AG09319 (cell line): ENCODE data around the gene AZIN2.

Experiments used
- DNase-seq: peaks from one replicate; pipeline ENCODE4 v3.0.0-alpha.2; 2010; ENCODE audit warnings: low read depth; ENCODE audit errors: extremely low read depth
- CTCF ChIP-seq: IDR thresholded peaks from 2 replicates; pipeline ENCODE4 v1.5.1; 2011; ENCODE audit warnings: low read depth, mild to moderate bottlenecking, inconsistent platforms, low read length, moderate library complexity

AZIN2 gene

GRCh38 chr1:33142483-33143064 lies 61.6 kb downstream of the AZIN2 start:
- no peak for DNase-seq
- no peak for TF ChIP-seq CTCF

GRCh38 chr1:33143176-33143575 lies 62.2 kb downstream of the AZIN2 start:
- no peak for TF ChIP-seq CTCF
- DNase-seq, result no peak

DNA sequence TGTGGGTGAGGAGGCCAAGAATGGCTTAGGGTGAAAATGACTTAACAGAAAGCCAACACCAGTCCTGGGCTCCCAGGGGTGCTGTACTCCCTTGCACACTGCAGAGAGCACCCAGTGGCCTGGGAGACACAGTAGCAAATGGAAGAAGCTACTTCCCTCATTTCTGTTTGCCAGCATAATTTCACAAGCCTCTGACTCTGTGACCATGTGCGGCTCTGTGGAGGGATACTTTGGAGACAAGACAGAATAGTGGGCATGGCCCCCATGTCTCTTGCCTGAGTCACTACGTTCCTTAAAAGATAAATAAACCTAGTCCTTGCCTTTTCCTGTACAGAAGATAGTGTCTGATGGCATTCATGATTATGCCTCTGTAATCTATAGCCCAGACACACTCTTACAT lies 62.7 kb downstream of the AZIN2 start:
- TF ChIP-seq CTCF, result no peak
- DNase-seq, result peak; percentile 34

DNA sequence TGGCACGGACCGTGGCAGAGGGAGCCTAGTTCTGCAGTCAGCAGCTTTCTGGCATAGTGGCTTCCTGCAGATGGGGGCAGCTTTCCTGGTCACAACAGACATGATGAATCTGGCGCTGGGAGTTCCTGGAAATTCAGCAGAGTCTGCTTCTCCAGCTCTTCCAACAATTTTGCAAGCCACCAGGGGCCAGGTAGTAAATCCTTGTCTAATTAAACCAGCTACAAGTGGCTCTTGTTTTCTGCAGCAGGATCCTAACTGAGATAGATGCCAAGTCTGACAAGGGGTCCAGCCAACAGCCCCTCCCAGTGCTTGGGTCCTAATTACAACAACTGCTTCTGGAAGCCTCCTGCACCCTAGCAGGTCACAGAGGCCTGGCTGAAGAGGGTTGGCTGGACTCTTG lies 65.0 kb downstream of the AZIN2 start:
- TF ChIP-seq CTCF, result no peak
- DNase-seq, result no peak

DNA sequence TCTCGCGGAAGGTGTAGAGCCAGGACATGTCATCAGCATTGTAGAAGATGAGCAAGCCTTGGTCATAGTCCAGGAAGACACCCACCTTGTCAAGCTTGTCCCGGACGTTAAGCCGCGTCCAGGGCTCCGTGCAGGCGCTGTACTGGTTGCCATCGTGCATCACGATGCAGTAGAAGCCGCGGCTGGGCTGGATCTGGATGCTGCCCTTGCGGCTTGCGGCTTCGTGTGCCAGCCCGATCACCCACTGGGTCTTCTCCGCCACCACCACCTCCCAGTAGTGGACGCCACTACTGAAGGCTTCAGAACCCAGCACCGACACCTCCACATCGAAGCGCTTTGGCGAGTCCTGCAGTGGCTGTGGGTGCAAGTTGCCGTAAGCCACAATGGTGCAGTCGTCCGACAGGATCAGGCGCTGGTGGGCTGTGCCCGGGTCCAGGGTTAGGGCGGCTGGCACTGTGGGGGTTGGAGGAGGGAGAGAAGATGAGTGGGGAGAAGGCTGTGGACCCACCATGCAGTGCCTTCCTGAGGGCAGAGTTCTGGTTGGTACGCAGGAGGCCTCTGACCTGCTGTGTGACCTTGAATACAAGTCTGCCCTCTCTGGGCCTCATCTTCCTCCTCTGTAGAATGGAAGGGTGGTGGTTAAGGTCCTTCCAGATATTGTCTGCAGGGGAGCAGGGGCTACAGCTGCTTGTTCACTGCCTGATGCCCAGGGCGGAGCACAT lies 66.5 kb downstream of the AZIN2 start:
- no peak for DNase-seq
- no peak for TF ChIP-seq CTCF

GRCh38 chr1:33147997-33148314 lies 67.0 kb downstream of the AZIN2 start:
- peak; percentile 42 for TF ChIP-seq CTCF

DNA sequence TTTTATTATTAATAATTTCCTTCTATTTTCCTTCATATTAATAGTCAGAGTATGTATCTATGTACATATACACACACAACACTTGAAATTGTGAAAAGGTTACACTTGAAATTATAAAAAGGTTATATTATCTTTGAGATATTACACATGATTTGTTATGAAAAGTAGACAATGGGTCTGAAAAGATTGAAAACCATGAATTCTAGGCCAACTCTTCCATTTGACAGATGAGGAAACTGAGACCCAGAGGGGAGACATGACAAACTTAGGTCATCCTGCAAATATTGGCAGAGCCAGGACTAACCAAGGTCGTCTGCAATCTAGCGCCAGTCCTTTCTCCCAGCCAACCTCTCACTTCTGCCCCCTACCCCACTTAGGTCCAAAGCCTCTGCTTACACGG lies 67.7 kb downstream of the AZIN2 start:
- no peak for DNase-seq
- TF ChIP-seq CTCF, result no peak

More at GRCh38 chr1:33147997-33148314, 67.0 kb downstream of the AZIN2 start:
- no peak for DNase-seq
